Right lobe of liver (tissue), 6 donors: ENCODE measurements around the gene WIZ. TPM values are rescaled to one million over a fixed set of nuclear protein-coding genes. Genes with fewer than 3 reads are reported as not detected.

Experiments used
- ATAC-seq, 4 donors: fragments of 200-7000 bp; cut with Tn5 transposase; one replicate each; pipeline ENCODE4 v1.9.1; 2020; ENCODE audit warnings: mild to moderate bottlenecking in 4 of 4, moderate library complexity in 4 of 4
- DNase-seq, 3 donors: peaks; one replicate each; pipeline ENCODE4 v3.0.0-alpha.2; 2020
- H3K27ac ChIP-seq, 3 donors: fragments of 200-600 bp; one replicate each; pipeline ENCODE4 v1.8.0; 2022
- H3K27me3 ChIP-seq, 2 donors: fragments of 200-600 bp; one replicate each; pipeline ENCODE4 v1.8.0; 2022
- H3K36me3 ChIP-seq, 4 donors: fragments of 200-600 bp; sonication (generic) in 1 of 4; one replicate each; pipeline versions ENCODE4 v1.5.1 to v1.8.0; 2017 to 2022; ENCODE audit warnings: control low read depth in 1 of 4
- H3K4me1 ChIP-seq, 4 donors: fragments of 200-600 bp; sonication (generic) in 1 of 4; one replicate each; pipeline versions ENCODE4 v1.5.1 to v1.8.0; 2017 to 2022; ENCODE audit warnings: control low read depth in 1 of 4
- H3K4me3 ChIP-seq, 3 donors: fragments of 200-600 bp; one replicate each; pipeline ENCODE4 v1.8.0; 2022
- H3K9me3 ChIP-seq, 4 donors: fragments of 200-600 bp; sonication (generic) in 1 of 4; one replicate each; pipeline versions ENCODE4 v1.5.1 to v1.8.0; 2017 to 2022; ENCODE audit warnings: control low read depth in 1 of 4
- POLR2A ChIP-seq: fragments of 450-650 bp; IDR thresholded peaks from one replicate; pipeline ENCODE4 v1.6.1; 2017; ENCODE audit warnings: antibody characterized with exemption, mild to moderate bottlenecking
- WGBS: methylation state at CpG from one replicate; pipeline ENCODE4 v1.1.6; 2018; ENCODE audit warnings: low coverage, low lambda C conversion rate; ENCODE audit not compliant: insufficient coverage; ENCODE audit errors: missing lambda C conversion rate; 5-methylcytosine and 5-hydroxymethylcytosine counted together
- intact Hi-C, 2 donors: fragments of 100-400 bp; cut with DNase I; formaldehyde crosslinking; loops; one replicate each; pipeline versions ENCODE4 v1.11.2 to v1.14.1; 2022
- total RNA-seq, 6 experiments: library from RNA; depleted of rRNA in 2 of 6; stranded (reverse); fragments of >200 nt in 2 of 6; fragmentation: NEBNext Ultra II Directional in 3 of 6; extraction: Animal tissue kit (Norgen Biotek cat#: 25700) in 3 of 6; gene quantifications; one replicate each; pipeline versions ENCODE4 v1.1.0 to v1.2.4, GENCODE V29; 2016 to 2023
- TF ChIP-seq, protein P1 (sequence below), 4 donors: fragments of 200-600 bp in 3 of 4; fragments of 450-650 bp in 1 of 4; IDR thresholded peaks; one replicate each; pipeline versions ENCODE4 v1.5.1 to v1.8.0; 2016 to 2022; ENCODE audit warnings: antibody characterized with exemption in 4 of 4, mild to moderate bottlenecking in 2 of 4
- donor health status: DM: no; HTN: yes; CAD: no.
- donor health status: DM: no; HTN: no; CAD: no.
- donor health status: DM: no; HTN: no; CAD: no.
- donor health status: DM: no; HTN: yes; CAD: no.
- donor health status: DM: no; HTN: yes; CAD: no.

The WIZ gene
- total RNA-seq, 6 experiments from 2014 or later, result 12.5 to 24.4 (median 14.6) TPM

DNA sequence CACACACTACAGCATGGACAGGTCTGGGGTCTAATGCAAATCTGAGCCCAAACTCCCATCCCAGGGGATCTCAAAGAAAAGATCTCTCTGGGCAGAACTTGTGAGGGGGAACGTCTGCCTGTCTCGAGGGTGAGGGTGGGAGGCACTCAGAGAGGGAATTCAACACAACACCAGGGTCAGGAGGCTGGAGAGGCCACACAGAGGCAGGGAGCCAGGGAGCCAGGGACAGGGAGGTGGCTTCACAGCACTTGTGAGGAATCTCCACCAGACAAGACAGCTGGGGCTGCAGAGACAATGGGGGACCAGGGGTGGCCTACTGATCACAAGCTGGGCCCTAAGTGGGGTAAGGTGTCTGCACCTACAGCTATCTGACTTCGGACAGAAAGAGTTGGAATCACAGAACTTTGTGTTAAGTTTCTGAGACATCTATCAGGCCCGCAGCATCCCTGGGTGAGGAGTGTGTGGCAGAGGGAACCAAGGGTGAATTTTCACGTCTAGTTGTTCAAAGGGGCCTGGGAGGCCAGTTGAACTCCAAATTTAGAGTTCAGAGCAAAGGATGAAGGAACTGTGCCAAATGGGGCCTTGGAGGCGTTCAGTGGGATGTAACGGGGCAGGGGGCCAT is 18.2 kb downstream of the WIZ start:
- no peaks in the 10 kb centered on the region for H3K9me3 ChIP-seq
- H3K27me3 ChIP-seq, result no peaks in the 10 kb centered on the region
- H3K27ac ChIP-seq, result no peak overlapping the region
- TF ChIP-seq, protein P1, sequence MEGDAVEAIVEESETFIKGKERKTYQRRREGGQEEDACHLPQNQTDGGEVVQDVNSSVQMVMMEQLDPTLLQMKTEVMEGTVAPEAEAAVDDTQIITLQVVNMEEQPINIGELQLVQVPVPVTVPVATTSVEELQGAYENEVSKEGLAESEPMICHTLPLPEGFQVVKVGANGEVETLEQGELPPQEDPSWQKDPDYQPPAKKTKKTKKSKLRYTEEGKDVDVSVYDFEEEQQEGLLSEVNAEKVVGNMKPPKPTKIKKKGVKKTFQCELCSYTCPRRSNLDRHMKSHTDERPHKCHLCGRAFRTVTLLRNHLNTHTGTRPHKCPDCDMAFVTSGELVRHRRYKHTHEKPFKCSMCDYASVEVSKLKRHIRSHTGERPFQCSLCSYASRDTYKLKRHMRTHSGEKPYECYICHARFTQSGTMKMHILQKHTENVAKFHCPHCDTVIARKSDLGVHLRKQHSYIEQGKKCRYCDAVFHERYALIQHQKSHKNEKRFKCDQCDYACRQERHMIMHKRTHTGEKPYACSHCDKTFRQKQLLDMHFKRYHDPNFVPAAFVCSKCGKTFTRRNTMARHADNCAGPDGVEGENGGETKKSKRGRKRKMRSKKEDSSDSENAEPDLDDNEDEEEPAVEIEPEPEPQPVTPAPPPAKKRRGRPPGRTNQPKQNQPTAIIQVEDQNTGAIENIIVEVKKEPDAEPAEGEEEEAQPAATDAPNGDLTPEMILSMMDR (IDR thresholded peaks at IDR 0.05), result no peak
- no peak for TF ChIP-seq POLR2A
- peaks cover 0 to 6% (median 0%) of the 10 kb centered on the region in 4 donors for H3K36me3 ChIP-seq
- DNase-seq (no peak), ATAC-seq (no peak)
- intact Hi-C loops, result no loop called here
- 10% methylated on average over 7 of the region's 7 CpGs for WGBS
- peaks cover 0 to 24% (median 6%) of the 10 kb centered on the region in 4 donors for H3K4me1 ChIP-seq
- peak overlapping the region; percentile 66 to 81 (median 73) for H3K4me3 ChIP-seq

GRCh38 chr19:15430526-15431120 is 19.1 kb downstream of the WIZ start:
- no peak for DNase-seq
- H3K27me3 ChIP-seq, result no peaks in the 10 kb centered on the region
- intact Hi-C loops, result no loop called here

DNA sequence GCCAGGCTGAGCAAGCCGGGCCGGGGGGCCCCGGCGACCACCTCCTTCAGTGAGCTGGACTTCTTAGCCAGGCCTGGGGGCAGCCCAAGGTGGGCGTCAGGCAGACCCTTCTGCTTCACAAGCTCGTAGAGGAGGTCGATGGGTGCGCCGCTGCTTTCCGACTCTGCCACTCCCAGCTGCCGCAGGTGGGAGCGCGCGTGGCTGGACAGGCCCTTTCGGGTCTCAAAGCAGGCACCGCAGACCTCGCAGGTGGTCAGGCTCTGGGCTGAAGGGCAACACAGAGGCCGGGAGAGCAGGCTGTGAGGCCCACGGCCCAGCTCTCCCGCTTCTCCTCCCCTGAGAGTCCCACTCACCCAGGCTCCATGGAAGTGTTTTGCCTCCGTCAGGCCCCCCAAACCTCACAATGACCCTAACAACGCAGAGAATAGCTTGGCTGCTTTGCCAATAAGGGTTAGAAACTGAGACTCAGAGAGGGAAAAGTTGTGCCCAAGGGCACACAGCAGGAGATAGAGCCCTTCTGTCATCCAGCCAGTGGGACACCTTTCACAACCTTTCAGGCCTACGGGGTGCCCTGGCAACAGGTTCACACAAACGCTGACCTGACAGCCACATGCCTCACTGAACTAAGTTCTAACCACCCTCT is 19.8 kb downstream of the WIZ start:
- ATAC-seq (no peak), DNase-seq (peak in 1 of 3 donors; percentile 30)
- TF ChIP-seq, protein P1 (IDR thresholded peaks at IDR 0.05), result no peak
- TF ChIP-seq POLR2A, result no peak
- Histone ChIP-seq H3K4me1 (peaks cover 0 to 26% (median 6%) of the 10 kb centered on the region in 4 donors), H3K27ac (no peak overlapping the region), H3K27me3 (no peaks in the 10 kb centered on the region), H3K9me3 (no peaks in the 10 kb centered on the region), H3K4me3 (no peak overlapping the region), H3K36me3 (peaks cover 0 to 11% (median 2%) of the 10 kb centered on the region in 4 donors)
- intact Hi-C loops, result no loop called here
- 34% methylated on average over 2 of the region's 24 CpGs for WGBS

More at GRCh38 chr19:15430526-15431120, 19.1 kb downstream of the WIZ start:
- Histone ChIP-seq H3K4me3 (no peak overlapping the region), H3K27ac (no peak overlapping the region), H3K9me3 (no peaks in the 10 kb centered on the region), H3K36me3 (peaks cover 0 to 6% (median 0%) of the 10 kb centered on the region in 4 donors), H3K4me1 (peaks cover 0 to 26% (median 6%) of the 10 kb centered on the region in 4 donors)
- no peak for ATAC-seq
- WGBS, result 53% methylated on average over 4 of the region's 10 CpGs
- TF ChIP-seq POLR2A, result no peak
- TF ChIP-seq, protein P1 (IDR thresholded peaks at IDR 0.05), result no peak

DNA sequence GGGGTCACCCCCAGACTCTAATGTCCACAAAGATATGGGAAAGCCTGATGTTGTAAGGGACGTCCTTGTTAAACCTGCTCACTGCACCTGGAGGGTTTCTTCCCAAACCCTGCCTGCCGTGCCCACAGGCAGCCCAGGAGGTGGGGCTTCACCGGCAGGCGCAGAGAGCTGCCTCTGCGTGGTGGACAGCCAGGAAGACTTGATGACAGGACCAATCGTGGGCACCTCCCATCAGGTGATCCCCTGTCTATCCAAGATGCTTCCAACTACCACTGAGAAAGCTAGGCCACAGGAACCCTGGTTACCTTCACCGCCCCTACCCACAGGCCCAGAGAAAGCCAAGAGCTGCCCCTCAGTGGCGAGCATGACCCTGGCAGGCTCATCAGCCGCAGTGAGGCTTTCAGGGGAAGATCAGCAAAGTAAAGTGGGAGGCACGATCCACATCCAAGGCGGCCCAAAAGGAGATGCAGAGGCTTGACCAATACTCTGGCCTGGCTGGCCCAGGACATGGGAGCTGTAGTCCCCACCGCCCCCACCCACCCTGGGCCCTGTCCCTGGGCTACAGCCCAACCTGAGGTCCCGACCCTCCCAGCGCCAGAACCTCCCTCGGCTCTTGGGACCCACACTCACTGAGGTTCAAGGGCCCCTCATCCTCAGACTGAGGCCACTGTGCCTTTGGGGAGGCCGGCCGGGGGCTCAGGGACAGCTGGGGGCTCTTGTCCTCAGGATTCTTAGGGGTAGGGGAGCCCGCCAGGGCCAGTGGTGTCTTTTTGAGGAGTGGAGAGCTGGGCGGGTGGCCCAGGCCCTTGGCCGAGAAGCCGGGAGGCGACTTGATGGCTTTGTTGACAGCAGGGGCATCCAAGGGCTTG is 20.6 kb downstream of the WIZ start:
- DNase-seq (no peak), ATAC-seq (no peak)
- Histone ChIP-seq H3K36me3 (peaks cover 0 to 19% (median 4%) of the 10 kb centered on the region in 4 donors), H3K27ac (no peak overlapping the region), H3K27me3 (no peaks in the 10 kb centered on the region), H3K9me3 (no peaks in the 10 kb centered on the region), H3K4me3 (no peak overlapping the region), H3K4me1 (peaks cover 0 to 26% (median 6%) of the 10 kb centered on the region in 4 donors)
- intact Hi-C loops, result no loop called here
- 87% methylated on average over 3 of the region's 22 CpGs for WGBS
- TF ChIP-seq, protein P1 (IDR thresholded peaks at IDR 0.05), result no peak
- no peak for TF ChIP-seq POLR2A
